GM12875 (cell line): ENCODE results near the gene BLCAP.

Experiments used
- H3K4me3 ChIP-seq: one replicate; pipeline ENCODE4 v1.5.1; 2011; ENCODE audit warnings: low read depth, low read length, control low read depth
- TF ChIP-seq, protein P1 (sequence below): IDR thresholded peaks from 2 replicates; pipeline ENCODE4 v1.5.1; 2011; ENCODE audit warnings: low read depth, mild to moderate bottlenecking, control low read depth, inconsistent platforms, low read length, moderate library complexity, borderline replicate concordance; ENCODE audit not compliant: insufficient read depth

Gene BLCAP

DNA sequence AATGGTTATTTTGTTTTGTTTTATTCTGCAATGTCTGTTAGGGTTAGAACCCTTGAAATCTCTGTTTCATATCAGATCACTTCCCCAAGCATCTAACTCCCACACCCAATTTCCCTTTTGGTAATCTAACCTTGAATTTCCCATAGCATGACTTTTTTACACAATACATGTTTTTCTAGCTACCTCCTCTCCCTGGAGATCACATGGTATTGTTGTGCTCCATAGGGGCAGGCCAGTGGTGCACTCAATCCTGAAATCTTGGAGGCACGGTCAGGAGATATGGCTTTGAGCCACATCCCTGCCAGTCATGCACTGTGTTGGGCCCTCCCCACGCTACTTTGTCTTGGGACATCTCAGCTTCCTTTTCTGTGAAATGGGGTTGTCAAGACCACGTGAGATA lies 43.3 kb downstream of the BLCAP start:
- H3K4me3 ChIP-seq: no peak overlapping the region
- TF ChIP-seq, protein P1, sequence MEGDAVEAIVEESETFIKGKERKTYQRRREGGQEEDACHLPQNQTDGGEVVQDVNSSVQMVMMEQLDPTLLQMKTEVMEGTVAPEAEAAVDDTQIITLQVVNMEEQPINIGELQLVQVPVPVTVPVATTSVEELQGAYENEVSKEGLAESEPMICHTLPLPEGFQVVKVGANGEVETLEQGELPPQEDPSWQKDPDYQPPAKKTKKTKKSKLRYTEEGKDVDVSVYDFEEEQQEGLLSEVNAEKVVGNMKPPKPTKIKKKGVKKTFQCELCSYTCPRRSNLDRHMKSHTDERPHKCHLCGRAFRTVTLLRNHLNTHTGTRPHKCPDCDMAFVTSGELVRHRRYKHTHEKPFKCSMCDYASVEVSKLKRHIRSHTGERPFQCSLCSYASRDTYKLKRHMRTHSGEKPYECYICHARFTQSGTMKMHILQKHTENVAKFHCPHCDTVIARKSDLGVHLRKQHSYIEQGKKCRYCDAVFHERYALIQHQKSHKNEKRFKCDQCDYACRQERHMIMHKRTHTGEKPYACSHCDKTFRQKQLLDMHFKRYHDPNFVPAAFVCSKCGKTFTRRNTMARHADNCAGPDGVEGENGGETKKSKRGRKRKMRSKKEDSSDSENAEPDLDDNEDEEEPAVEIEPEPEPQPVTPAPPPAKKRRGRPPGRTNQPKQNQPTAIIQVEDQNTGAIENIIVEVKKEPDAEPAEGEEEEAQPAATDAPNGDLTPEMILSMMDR: no peak

DNA sequence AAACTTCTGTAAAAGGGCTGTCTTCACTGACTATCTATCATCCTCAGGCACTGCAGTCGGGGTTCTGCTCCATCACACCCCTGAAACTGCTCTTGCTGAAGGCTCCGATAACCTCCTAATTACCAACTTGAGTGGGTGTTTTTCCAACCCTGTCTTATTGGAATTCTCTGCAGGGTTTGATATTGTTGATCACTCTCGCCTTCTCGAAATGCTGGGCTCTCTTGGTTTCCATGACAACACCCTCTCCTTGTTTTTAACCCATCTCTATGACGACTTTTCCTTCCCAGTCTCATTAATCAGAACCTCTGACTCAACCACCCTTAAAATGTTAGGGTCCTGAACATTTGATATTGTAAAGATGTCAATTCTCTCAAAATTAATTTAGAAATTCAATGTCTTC lies 46.1 kb downstream of the BLCAP start:
- TF ChIP-seq, protein P1: no peak
- no peak overlapping the region for H3K4me3 ChIP-seq

DNA sequence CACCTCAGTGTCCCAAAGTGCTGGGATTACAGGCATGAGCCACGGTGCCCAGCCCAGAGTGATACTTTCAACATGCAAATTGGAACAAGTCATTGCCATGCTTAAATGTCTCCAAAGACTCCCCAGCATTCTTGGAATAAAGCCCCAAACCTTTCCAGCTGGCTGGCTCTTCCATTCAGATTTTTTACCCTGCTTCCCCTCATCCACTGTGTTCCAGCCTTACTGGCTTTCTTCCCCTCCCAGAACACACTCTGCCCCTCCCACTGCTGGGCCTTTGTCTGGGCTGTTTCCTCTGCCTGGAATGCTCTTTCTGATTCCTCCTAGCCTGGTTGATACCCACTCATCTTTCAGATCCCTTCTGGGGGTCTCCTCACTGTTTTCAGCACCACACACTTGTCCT lies 46.8 kb downstream of the BLCAP start:
- TF ChIP-seq, protein P1: no peak
- no peak overlapping the region for H3K4me3 ChIP-seq

DNA sequence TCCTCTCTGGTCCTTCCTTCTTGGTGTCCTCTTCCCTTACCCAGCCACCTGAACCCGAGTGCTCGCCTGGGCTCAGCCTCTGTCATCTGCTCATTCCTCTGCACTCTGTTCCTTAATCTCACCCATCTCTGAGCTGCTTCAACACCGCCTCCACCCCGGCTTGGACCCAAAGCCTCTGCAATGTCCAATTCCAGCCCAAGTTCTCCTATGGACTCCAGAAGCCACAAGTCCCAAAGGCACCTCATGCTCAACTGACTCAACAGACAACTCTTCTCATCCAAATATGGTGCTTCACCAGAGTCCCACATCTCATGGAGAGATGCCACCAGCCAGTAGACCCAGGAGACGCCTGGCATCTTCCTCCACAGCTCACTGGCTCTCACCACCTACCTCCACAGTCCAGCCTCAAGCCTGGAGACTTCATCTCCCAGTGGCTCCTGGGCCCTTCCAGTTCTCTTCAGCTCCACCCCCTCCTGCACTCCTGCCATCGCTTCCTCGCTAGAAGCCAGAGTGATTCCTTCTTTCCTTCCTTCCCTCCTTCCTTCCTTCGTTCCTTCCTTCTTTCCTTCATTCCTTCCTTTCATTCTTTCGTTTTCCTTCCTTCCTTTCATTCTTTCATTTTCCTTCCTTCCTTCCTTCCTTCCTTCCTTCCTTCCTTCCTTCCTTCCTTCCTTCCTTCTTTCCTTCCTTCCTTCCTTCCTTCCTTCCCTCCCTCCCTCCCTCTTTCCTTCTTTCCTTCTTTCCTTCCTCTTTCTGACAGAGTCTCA lies 47.6 kb downstream of the BLCAP start:
- TF ChIP-seq, protein P1: no peak
- no peak overlapping the region for H3K4me3 ChIP-seq

DNA sequence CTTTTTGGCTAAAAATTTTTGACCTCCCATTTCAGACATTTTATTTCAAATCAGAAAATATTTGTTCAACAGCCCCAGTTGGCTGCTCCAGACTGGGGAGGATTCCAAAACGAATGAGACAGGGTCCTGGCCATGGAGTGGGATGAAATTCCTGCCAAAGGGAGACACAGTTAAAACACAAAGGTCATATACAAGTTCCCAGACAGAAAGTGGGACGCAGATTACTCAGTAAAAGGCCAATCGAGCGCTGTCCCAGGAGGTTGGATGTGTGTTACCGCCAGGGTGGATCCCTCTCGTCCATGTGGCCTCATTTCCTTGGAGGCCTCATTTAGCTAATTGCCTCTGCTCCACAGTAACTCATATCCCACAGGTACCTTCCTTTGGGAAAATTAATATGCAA lies 48.4 kb downstream of the BLCAP start:
- no peak overlapping the region for H3K4me3 ChIP-seq
- TF ChIP-seq, protein P1: no peak

DNA sequence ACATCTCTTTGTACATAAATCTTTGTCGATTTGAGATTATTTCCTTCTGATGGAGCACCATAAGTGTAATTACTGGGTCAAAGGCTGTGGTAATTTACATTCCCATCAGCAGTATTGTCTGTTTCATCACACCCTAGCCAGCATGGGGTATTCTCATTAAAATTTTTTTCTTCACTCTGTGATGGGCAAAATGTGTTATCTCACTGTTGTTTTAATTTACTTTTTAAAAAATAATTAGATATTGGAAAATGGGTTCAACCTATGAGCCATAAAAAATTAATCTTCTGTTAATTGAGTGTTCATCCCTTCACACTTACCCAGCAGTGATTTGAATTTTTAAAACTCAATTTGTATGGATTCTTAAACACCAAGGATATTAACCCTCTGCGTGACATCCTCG lies 50.6 kb downstream of the BLCAP start:
- no peak overlapping the region for H3K4me3 ChIP-seq
- TF ChIP-seq, protein P1: no peak

DNA sequence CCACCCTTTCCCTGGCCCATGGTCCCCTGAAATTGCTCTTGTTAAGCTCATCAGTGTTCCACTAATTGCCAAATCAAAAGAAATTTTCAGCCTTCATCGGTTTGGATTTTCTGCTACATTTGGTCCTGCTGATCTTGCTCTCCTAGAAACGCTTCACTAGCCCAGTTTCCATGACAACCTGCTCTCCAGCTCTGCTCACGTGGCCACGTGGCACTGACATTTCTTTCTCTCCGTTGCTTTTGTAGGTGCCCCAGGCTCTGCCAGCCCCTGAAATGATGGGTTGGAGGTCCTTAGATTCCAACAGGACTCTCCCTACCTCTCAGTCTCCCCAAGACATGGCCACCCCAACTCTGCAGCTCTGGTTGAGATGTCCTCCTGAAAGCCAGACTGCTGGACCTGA lies 52.4 kb downstream of the BLCAP start:
- H3K4me3 ChIP-seq: no peak overlapping the region
- TF ChIP-seq, protein P1: no peak
